Measurements from ENCODE around the gene KCNG2. TPM values are rescaled to one million over a fixed set of nuclear protein-coding genes. Genes with fewer than 3 reads are reported as not detected.

Gene KCNG2
- total RNA-seq, 1 donor from 2014 or later, result not detected

DNA sequence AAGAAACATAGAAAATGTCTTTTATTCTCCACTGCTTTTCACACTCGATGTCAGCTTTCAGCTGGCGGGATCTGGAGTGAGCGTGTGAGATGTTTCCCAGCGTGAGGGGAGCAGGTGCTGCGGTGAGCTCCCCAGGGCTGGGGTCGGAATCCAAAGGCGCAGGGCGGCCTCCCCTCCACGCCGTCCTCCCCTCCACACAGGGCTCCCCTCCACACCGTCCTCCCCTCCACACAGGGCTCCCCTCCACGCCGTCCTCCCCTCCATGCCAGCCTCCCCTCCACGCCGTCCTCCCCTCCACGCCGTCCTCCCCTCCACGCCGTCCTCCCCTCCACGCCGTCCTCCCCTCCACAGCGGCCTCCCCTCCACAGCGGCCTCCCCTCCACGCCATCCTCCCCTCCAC, 26.9 kb upstream of the KCNG2 start:
- Mint-ChIP-seq H3K27me3 (ENCODE audit: low read depth) (peaks cover 42% of the 10 kb centered on the region), H3K27ac (no peak overlapping the region), H3K4me3 (no peak overlapping the region), H3K9me3 (peaks cover 15% of the 10 kb centered on the region), H3K4me1 (no peaks in the 10 kb centered on the region), H3K36me3 (no peaks in the 10 kb centered on the region)
- no peak for DNase-seq (ENCODE audit: low spot score in 2 of 2, unreplicated experiment in 2 of 2)
- TF ChIP-seq, protein P1, sequence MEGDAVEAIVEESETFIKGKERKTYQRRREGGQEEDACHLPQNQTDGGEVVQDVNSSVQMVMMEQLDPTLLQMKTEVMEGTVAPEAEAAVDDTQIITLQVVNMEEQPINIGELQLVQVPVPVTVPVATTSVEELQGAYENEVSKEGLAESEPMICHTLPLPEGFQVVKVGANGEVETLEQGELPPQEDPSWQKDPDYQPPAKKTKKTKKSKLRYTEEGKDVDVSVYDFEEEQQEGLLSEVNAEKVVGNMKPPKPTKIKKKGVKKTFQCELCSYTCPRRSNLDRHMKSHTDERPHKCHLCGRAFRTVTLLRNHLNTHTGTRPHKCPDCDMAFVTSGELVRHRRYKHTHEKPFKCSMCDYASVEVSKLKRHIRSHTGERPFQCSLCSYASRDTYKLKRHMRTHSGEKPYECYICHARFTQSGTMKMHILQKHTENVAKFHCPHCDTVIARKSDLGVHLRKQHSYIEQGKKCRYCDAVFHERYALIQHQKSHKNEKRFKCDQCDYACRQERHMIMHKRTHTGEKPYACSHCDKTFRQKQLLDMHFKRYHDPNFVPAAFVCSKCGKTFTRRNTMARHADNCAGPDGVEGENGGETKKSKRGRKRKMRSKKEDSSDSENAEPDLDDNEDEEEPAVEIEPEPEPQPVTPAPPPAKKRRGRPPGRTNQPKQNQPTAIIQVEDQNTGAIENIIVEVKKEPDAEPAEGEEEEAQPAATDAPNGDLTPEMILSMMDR (IDR thresholded peaks at IDR 0.05; ENCODE audit: unreplicated experiment), result no peak

DNA sequence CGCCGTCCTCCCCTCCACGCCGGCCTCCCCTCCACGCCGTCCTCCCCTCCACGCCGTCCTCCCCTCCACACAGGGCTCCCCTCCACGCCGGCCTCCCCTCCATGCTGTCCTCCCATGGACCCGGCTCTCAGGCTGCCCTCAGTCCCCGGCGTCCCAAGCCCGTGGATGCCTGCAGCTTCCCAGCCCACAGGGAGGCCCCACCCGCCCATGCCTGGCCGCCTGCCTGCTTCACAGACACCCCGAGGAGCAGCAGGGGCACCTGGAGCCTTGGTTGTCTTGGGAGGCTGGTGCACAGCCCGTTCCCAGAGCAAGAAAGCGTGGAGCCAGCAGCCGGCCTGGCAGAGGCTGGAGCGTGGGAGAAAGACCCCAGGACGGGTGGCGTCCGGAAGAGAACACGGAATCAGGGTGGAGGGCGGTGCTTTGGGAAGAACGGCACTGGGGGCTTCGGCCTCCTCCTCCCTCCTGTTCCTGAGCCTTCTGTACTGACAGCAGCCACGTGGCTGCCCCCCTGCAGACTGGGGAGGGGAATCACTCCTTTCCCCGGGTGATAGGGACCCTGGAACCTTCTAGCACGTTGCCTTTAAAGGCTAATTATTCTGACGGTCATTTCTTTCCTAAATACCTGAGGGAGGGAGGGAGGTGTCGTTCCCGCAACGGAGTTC, 26.2 kb upstream of the KCNG2 start:
- Mint-ChIP-seq H3K27me3 (ENCODE audit: low read depth) (peaks cover 47% of the 10 kb centered on the region), H3K4me3 (no peak overlapping the region), H3K4me1 (no peaks in the 10 kb centered on the region), H3K27ac (no peak overlapping the region), H3K9me3 (peaks cover 15% of the 10 kb centered on the region), H3K36me3 (no peaks in the 10 kb centered on the region)
- DNase-seq (ENCODE audit: low spot score in 2 of 2, unreplicated experiment in 2 of 2), result peak in 1 of 2 experiments; percentile 10
- TF ChIP-seq, protein P1 (IDR thresholded peaks at IDR 0.05; ENCODE audit: unreplicated experiment), result no peak

DNA sequence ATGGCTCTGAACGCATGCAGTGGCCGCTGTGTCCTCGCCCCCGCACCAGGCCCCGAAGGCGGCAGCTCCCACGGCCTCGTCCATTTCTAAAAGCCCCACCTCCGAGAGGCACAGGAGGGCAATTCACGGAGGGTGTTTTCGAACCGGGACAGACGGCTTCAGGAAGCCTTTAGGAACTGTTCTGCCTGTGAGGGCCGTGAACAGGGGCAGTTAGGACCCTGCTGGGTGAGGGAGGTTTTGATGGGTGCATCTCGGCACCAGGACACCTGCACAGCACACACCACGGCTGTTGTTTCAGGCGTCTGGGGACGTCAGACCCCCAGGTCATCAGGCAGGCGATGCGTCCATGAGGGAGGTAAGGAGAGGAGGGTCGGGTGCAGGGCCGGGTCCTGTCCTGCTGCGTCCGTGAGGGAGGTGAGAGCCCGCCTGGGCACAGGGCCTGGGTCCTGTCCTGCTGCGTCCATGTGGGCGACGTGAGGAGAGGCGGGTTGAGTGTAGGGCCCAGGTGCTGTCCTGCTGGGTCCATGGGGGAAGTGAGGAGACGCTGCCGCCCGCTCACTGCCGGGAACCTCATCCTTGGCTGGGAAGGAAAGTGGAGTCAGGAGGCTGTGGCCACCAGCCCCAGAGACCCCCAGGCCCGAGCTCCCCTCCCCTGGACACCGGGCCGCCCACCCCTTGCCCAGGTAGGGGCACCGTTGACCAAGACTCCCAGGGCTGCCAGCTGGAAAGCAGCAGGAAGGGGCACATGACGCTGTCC, 25.5 kb upstream of the KCNG2 start:
- TF ChIP-seq, protein P1 (IDR thresholded peaks at IDR 0.05; ENCODE audit: unreplicated experiment), result no peak
- Mint-ChIP-seq H3K4me3 (no peak overlapping the region), H3K27me3 (ENCODE audit: low read depth) (peaks cover 50% of the 10 kb centered on the region), H3K27ac (no peak overlapping the region), H3K9me3 (peaks cover 13% of the 10 kb centered on the region), H3K4me1 (no peaks in the 10 kb centered on the region), H3K36me3 (no peaks in the 10 kb centered on the region)
- DNase-seq (ENCODE audit: low spot score in 2 of 2, unreplicated experiment in 2 of 2), result peak in 1 of 2 experiments; percentile 30

DNA sequence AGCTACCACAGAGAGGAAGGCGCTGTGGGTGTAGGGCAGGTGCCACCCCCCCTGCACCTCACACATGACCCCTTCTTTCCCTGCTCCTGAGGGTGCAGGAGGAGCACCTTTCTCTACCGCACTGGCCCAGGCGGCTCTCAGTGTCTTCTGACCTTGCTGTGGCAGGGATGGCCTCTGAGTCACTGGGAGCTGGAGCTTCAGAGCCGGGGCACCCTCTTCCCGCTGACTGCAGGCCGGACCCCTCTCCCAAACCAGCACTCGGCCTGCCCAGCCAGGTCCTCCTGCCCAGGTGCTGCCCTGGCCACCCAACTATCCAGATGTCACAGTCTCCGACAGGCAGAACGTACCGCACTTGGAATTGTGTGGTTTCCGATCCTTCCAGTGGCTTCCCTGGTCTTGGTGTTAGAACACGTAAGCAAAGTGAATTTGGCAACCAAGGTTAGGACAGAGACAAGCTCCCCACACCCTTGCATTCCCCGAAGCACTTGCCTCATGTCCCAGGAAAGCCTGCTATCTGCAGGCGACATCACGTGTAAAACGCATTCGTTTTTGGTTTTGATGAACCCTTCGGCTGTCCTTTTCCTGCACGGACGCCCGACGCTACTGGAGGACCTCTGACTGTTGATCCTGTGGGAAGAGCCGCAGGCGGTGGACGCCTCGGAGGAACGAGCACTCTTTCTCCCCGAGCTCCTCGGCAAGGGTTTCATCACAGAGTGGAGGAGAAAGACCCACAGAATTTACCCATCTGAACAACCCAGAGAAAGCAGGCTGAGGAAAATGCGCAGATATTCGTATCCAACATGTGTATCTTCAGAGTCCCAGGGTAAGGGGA, 24.7 kb upstream of the KCNG2 start:
- DNase-seq (ENCODE audit: low spot score in 2 of 2, unreplicated experiment in 2 of 2), result peak in 1 of 2 experiments; percentile 17
- H3K4me3 Mint-ChIP-seq, result no peak overlapping the region
- H3K36me3 Mint-ChIP-seq, result no peaks in the 10 kb centered on the region
- peaks cover 5% of the 10 kb centered on the region for H3K9me3 Mint-ChIP-seq
- no peaks in the 10 kb centered on the region for H3K4me1 Mint-ChIP-seq
- H3K27me3 Mint-ChIP-seq (ENCODE audit: low read depth), result peaks cover 56% of the 10 kb centered on the region
- no peak overlapping the region for H3K27ac Mint-ChIP-seq
- TF ChIP-seq, protein P1 (IDR thresholded peaks at IDR 0.05; ENCODE audit: unreplicated experiment), result no peak

DNA sequence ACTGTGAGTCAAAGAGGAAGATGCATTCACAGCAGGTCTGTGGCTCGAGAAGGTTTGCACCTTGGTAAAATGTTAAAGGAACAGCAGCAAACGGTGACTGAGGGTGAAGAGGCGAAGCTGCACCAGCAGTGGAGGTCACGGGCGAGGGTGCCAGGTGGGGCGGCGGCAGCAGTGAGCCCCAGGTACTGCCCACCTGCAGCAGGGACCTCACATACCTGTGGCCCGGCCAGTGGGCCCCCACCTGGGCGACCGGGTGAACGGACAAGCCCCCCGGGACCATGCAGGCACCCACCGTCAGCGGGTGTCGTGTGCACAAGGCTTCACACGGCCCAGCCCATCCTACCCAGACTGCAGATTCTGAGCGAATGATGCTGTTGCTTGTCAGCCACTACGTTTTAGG, 23.6 kb upstream of the KCNG2 start:
- no peaks in the 10 kb centered on the region for H3K9me3 Mint-ChIP-seq

More for the DNA sequence above, 23.6 kb upstream of the KCNG2 start:
- H3K4me1 Mint-ChIP-seq, result no peaks in the 10 kb centered on the region
- TF ChIP-seq, protein P1 (IDR thresholded peaks at IDR 0.05; ENCODE audit: unreplicated experiment), result no peak
- H3K27me3 Mint-ChIP-seq (ENCODE audit: low read depth), result peaks cover 61% of the 10 kb centered on the region
- no peaks in the 10 kb centered on the region for H3K36me3 Mint-ChIP-seq
- H3K4me3 Mint-ChIP-seq, result no peak overlapping the region
- no peak overlapping the region for H3K27ac Mint-ChIP-seq
- peak in 1 of 2 experiments; percentile 24 for DNase-seq (ENCODE audit: low spot score in 2 of 2, unreplicated experiment in 2 of 2)

Data from mesothelial cell of epicardium (in vitro differentiated cells).